ENCODE measurements around the gene VPS13D.
"Not testable (repeated sequence)": the region's sequence is repeated elsewhere in the genome, so short reads cannot be mapped to it uniquely, and the experiment has no call there.

Gene VPS13D

DNA sequence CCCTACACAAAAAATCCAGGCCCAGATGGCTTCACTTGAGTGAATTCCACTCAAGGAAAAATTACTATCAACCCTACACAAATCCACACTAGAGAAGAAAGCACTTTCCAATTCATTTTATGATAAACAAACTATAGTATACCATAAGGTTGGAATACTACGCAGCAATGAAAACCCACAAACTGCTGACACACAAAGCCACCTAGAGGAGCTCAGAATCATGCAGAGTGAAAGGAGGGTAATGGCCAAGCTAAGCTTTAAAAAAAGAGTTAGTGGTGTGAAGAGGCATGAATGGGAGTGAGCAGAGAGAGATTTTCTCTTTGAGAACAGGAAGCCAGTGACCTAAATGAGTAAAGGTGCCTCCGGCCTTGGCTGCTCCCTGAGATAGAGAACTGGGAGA lies 294.4 kb downstream of the VPS13D start:
- DNase-seq, result no peak

DNA sequence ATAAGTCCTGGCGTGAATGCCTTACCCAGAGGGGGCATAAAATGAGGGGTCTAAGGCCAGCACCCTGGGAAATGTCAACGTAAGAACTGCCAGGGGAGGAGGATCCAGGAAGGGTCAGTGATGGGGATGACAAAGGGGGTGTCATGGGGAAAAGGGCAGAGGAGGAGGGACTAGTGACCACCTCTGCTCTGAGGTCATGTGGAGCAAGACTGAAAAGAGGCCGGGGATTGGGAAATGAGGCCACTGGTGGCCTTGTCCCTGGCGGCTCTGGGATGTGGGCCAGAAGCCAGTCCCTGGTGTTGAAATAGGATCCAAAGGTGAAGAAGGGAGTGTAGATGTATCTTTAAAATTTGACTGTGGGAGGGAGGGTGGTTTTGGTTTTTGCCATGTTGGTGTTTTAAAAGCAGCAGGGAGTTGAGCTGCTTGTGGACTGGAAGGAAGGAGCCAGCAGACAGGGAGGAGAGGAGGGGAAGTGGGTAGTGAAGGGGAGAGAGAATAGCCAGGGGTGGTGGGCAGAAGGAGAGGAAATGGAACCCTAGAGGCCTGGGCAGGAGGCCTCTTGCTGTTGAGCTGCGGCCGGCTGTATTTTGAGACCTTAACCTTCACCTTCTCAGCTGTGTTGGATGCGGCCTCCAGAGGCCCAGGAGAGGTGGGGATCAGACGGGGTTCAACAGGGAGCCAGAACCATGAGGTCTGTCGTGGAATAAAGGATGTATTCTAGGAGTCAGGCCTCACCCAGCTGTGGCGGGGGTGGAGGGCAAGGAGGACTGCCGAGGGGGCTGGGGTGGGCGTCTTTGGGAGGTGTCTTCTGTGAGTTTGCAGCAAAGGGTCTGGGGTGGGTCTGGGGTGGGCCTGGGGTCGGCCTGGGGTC lies 295.7 kb downstream of the VPS13D start:
- no peak for DNase-seq

DNA sequence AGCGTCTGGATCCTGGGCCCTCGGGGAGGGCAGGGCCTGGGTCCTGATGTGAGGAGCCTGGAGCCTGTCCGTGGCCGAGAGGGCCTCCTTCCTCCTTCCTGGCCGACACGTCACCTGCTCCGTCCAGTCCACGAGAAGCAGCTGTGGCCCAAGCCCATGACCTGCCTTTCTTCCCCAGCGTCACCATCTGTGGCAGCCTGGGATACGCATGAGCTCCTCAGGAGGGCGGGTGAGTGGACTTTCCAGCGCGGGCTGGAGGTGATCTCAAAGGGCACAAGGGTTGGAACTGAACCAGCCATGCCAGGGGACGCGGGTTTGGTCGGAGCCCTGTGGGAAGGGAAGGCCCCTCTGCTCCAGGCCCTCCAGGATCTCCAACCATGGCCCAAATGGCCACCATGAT lies 297.7 kb downstream of the VPS13D start:
- DNase-seq, result no peak

DNA sequence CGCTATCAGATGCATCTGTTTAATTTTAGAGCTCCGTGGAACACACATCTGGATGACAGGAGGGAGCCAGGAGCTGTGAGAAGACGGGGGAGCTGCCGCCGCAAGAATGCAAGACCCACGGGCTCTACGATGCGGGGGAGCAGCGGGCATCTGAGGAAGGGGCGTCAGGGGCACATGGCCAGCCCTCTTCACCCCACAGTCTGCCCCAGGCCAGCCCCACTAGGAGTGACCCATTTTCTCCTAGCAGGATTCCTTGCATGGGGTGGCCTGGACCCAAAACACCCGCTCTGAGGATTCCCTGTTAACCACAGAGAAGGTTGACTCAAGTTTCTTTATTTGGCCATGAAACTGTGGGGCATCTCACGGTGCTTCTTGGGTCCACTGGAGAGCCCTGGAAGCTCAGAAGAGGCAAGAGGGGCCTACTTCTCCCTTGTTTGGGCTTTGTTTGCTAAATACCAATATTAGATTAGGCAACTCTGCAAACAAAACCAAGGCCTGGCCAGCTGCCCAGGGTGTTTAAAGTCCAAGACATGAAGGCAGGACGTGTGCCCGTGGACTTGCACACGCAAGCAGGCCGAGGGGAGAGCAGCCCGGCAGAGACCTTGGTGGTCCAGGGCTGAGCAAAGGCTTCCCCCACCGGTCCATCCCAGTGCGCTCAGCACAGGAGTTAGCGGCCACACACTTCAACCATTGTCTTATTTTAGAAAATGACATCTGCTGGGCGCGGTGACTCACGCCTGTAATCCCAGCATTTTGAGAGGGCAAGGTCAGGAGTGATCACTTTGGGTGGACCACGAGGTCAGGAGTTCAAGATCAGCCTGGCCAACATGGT lies 298.4 kb downstream of the VPS13D start:
- DNase-seq, result no peak

DNA sequence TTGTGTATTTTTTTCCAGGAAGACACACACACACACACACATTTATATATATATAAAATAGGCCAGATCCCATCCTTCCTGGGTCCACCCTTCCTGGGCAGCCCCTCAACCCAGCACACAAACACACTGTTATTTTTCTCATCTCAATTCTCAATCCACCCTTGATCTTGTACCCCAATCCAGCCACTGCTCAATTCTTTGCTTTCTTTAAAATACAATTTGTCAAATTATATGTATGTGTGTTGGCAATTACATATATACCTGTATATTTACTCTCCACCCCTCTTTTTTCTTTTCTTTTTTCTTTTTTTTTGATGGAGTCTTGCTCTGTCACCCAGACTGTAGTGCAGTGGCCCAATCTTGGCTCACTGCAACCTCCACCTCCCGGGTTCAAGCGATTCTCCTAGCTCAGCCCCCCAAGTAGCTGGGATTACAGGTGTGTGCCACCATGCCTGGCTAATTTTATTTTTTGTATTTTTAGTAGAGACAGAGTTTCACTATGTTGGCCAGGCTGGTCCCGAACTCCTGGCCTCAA lies 299.9 kb downstream of the VPS13D start:
- DNase-seq, result no peak

DNA sequence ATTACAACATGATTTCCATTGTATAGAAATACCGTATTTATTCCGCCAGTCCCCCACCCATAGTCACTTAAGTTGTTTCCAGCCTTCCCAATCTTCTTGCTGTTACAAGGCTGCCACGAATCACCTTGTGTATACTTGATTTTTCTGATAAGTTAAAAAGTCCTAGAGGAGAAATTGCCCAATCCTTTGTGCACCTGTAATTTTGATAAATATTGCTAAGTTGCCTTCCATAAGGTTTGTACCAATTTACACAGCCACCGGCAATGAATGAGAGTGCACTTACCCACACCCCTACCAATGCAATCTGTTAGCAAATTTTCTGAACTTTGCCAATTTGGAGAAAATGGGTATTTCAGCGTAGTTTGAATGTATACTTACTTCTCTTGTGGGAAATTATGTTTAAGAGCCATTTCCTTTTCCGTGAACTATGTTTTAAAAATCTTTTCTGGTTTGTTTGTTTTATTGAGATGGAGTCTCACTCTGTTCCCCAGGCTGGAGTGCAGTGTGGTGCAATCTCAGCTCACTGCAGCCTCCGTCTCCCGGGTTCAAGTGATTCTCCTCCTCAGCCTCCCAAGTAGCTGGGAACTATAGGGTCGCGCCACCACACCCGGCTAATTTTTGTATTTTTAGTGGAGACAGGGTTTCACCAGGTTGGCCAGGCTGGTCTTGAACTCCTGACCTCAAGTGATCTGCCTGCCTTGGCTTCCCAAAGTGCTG lies 300.8 kb downstream of the VPS13D start:
- no peak for DNase-seq

DNA sequence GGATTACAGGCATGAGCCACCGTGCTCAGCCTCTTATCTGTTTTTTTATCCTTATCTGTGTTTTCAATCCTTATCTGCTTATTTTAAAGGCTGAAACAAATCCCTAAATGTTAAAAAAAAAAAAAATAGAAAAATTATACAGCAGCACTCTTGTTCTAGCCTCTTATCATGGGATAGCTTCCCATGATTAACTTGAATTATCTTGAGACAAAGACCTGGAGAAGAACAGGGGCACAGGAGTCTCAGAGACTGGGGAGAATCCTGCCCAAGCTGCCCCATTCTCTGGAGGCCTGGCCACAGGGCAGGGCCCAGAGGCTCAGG lies 301.3 kb downstream of the VPS13D start:
- no peak for DNase-seq

DNA sequence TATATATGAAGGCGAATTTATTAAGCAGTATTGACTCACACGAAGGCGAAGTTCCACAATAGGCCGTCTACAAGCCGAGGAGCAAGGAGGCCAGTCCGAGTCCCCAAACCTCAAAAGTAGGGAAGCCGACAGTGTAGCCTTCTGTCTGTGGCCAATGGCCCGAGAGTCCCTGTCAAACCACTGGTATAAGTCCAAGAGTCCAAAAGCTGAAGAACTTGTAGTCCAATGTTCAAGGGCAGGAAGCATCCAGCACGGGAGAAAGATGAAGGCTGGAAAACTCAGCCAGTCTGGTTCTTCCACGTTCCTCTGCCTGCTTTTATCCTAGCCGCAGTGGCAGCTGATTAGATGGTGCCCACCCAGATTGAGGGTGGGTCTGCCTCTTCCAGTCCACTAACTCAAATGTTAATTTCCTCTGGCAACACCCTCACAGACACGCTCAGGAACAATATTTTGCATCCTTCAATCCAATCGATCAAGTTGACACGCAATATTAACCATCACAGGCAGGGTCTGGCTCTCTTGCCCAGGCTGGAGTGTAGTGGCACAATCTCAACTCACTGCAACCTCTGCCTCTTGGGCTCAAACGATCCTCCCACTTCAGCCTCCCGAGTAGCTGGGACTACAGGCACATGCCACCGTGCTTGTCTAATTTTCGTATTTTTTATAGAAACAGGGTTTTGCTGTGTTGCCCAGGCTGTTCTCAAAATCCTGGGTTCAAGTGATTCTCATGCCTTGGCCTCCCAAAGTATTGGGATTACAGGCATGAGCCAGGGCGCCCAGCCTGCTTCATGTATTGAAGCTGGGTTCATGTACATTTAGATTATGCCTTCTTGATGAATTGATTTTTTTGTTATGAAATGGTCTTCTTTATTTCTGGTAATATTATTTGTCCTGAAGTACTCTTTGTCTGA lies 302.8 kb downstream of the VPS13D start:
- DNase-seq, result no peak

DNA sequence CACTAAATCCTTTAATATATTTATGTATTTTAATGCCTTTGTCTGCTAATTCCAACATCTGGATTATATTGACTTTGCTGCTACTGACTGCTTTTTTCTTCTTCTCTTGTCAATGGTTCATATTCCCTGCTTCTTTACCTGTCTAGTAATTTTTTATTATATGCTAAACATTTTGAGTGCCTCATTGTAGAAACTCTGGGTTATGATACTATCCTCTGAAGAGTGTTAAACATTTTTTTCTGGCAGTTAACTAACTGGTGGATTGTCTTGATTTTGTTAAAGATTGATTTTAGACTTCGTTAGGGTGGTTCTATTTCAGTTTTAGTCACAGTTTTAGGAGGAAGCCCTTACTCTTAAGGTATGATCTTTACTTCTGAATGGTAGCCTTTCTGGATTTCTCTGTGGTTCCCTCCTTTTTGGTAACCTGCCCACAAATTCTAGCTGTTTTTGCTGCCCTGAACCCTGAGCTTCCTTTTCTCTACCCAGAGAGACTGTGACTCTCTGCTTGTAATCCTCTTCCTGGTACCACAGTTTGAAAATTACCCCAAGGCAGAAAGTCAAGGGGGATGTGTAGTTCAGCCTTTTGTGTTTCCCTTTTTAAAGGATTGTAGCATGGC lies 306.3 kb downstream of the VPS13D start:
- no peak for DNase-seq

DNA sequence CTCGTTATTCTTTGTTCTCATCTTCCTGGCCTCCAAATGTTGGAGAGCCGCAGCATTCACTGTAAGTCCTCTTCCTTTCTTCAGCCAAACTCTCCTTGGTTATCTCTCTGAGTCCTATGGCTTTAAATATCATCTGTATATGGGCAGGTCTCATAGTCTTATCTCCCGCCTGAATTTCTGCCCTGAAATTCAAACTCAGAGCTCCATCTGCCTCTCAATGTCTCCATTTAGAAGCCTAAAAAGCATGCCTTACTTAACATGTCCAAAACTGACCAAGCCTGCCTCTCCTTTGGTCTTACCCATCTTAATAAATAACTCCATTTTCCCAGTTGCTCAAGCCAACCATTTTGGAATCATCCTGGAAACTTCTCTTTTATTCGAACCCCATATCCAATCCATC lies 307.5 kb downstream of the VPS13D start:
- no peak for DNase-seq

DNA sequence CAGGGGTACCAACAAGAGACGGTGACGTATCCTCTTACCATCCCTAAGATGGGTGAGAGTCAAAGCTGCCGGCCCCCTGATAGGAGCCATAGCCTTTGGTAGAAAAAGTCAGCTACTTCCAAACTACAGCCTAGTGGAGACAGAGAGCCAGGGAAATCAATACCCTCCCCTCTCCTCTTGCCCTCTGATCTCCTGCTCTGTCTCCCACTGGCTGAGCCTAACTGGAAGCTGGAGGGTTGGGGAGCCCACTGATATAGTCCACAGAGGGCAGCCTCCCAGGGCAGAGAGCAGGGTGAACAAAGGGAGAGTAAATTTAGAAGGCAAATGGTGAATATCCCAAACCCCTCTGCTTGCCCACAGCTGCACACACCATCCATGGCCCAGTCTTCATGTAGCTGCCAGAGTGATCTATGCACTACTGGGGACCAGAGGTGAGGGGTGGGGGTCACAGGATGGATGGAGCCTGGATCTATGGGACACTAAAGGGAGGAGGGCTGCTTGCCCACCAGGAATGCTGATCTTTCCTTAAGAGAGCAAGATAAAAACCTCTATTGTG lies 308.2 kb downstream of the VPS13D start:
- DNase-seq, result no peak

DNA sequence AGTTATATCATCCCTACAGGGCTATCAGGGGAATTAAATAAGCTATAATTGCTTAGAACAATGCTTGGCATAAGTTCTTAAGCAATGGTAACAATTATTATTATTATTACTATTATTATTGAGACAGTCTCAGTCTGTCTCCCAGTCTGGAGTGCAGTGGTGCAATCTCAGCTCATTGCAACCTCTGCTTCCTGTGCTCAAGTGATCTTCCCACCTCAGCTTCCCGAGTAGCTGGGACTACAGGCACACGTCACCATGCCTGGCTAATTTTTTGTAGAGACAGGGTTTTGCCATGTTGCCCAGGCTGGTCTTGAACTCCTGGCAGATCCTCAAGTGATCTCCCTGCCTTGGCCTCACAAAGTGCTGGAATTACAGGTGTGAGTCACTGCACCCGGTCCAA lies 308.7 kb downstream of the VPS13D start:
- DNase-seq, result not testable (repeated sequence)

DNA sequence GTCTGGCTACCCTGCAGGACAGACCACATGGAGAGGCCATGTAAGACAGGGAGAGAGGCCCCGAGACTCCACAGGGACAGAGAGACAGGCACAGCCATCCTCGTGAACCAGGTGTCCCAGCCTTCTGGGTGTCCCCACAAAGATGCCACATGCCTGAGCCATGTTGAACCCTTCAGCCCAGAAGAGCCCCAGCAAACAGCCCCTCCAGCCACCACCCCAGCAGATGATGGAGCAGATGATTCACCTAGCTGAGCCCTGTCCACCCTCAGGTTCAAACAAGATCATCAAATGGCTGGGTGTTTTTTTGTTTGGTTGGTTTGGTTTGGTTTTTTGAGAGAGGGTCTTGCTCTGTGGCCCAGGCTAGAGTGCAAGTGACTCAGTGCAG lies 309.5 kb downstream of the VPS13D start:
- DNase-seq, result no peak

DNA sequence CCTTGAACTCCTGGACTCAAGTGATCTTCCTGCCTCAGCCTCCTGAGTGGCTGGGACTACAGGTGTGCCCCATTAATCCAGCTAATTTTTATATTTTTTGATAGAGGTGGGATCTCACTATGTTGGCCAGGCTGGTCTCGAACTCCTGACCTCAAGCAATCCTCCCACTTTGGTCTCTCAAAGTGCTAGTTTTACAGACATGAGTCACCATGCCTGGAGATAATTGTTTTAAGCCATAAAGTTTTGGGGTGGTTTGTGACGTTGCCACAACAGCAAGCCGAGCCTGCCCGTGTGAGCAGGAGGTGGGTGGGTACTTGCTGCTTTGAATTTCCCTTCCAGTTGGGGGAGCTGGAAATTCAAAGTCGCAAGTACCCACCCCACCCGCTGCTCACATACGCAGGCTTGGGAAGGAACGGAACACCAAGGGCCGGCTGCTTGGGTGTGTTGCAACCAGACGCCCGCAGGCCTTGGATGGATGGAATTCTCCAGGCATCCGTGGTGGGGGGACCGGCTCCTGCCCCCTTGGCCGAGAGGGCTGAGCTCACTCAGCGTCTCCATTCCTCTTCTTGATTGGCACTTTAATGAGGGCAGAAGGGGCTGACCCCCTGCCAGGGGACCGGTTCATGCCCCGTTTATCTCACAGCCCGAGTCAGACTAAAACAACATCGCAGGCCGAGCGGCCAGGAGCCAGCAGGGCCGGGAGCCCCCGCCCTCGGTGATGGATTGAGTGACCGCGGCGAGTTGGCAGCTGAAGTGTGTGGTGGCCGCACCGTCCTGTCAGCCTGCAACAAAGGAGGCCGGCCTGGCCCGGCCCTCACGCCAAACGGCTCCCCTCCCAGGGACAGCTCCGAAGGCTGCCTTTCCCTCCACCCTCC lies 310.1 kb downstream of the VPS13D start:
- DNase-seq, result no peak

DNA sequence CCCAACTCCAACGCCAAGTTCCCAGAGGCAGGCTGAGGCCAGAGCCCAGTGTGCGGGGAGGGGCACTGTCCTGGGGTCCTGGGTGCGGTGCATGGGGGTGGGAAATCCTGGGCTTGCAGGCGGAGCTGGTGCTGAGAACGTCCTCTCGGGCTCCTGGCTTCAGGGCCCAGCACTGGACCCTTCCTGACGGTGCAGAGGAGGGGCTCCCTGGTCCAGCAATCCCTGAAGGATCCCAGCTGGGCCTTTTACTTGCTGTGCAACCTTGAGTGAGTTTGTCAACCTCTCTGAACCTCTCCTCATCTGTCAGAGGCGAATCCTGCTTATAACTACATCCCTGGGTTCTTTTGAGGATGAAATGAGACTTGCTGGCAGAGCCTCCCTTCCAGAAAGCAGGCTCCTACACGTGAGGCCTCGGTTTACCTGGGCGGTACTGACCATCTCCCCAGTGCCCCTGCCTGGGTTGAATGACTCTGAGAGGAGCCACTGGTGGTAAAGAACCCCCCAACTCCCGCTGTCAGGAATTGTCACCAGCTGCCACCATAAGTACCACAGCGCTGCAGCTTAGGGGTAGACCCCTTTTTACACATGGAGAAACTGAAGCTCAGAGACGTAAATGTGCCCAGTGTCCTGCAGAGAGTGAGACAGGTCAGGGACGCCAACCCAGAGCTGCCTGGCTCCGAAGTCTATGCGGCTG lies 310.9 kb downstream of the VPS13D start:
- DNase-seq, result no peak

DNA sequence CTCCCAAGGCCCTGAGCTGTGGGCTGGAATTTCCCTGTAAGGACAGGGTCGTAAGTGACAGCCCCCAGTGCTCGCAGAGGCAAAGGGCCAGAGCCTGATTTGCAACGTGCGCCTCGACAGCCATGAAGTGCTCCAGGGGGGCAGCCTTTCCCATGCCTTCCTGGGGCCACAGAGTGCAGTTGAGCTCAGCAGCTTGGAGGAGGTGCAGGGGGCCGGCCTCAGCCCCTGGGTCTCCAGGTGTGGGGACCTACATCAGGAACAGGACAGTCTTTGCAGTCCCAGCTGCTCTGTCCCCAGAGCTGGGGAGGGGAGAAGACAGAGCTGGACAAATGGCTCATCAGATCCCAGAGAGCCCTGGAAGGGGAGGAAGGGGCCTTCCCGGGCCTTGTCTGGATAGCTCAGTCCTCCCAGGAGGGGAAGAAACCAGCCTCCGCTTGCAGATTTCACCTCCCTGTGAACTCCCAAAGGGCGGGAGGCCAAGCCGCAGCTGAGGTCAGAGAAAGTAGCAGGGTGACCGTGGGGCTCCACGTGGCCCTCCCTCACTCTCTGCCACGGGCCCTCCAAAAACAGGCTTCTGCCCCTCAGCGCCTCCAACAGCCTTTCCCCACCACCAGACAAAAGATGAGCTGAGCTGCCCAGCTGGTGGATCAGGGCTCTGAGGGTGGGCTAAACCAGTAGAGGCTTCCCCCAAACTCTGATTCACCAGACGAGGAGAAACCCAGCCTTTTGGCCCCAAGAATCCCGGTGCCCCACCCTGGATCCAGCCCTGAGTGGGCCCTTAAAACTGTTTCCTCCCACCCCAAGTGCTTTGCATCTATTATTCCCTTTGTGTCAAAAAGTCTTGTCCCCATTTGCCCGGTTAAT lies 311.7 kb downstream of the VPS13D start:
- DNase-seq, result no peak

DNA sequence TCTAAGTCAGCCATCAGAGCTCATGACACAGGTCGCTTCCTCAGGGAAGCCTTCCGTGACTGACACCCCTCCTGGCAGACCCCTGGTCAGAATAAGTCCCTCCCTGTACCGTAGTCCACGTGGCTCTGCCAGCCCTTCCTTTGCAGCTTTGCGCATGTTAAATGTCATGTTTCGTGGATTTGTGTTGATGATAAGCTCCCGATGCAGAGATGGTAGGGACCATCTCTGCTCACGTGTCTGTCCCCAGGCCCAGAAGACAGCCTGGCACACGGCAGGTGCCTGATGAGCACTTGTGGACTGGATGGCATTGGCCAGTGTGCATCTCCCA lies 312.3 kb downstream of the VPS13D start:
- DNase-seq, result no peak

DNA sequence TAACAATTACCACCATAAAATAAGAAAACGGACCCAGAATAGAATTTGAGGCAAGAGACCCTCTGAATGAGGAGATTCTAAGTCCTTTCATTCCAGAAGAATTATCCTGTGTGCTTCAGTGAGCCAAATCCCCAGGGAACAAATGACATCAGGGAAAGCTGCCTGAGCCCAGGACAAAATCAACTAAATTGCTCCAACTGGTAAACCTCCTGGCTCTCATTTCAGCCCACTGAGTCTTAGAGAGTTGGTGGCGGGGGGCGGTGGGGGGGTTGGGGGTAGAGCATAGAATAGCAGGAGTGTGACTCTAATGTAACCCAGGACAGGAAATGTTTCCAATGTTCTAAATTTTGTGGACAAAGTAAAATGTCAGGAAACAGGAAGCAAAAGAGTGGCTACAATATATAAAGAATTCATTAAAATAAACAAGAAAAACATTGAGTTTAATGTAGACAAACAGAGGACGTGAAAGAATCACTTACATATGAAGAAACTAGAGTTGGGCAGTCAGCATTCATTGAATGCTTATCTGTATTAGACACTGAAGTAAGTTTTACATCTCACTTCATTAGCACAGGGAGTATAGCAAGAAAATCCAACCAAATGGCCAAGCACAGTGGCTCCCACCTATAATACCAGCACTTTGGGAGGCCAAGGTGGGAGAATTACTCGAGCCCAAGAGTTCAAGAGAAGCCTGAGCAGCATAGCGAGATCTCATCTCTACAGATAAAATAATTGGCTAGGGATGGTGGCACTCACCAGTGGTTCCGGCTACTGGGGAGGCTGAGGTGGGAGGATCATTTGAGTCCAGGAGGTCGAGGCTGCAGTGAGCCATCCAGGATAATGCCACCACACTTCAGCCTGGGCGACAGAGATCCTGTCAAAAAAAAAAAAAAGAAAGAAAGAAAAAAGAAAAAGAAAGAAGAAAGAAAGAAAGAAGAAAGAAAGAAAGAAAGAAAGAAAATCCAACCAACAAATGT lies 313.1 kb downstream of the VPS13D start:
- no peak for DNase-seq
